GM12878 (cell line): ENCODE results near the gene REPIN1. TPM values are rescaled to one million over a fixed set of nuclear protein-coding genes. Genes with fewer than 3 reads are reported as not detected.

Experiments used
- ATAC-seq: fragments of 200-7000 bp; cut with Tn5 transposase; 3 replicates; pipeline ENCODE4 v1.9.1; 2020; ENCODE audit warnings: mild to moderate bottlenecking, moderate library complexity
- BruUV-seq: library from RNA; stranded (reverse); fragments of 400-500 nt; replicated peaks from 2 replicates; lab custom pipeline; 2021; lab: Mats Ljungman, UMichigan
- CTCF ChIA-PET: fragments of 300-600 bp; sonication (Branson Sonifier 250); formaldehyde crosslinking; extraction: SDS; loops from one replicate; lab custom pipeline; 2021; ENCODE audit warnings: inconsistent platforms; lab: Yijun Ruan, JAX
- POLR2A ChIA-PET: fragments of 350-600 bp; formaldehyde crosslinking; extraction: SDS; loops from one replicate; lab custom pipeline; 2021; ENCODE audit warnings: inconsistent platforms; lab: Charles Lee
- RAD21 ChIA-PET: fragments of 300-600 bp; sonication (Branson Sonifier 250); formaldehyde crosslinking; loops from one replicate; lab custom pipeline; 2023; ENCODE audit warnings: antibody characterized with exemption; ENCODE audit not compliant: unreplicated experiment; lab: Charles Lee
- SMC1A ChIA-PET: fragments of 300-600 bp; sonication (Branson Sonifier 250); formaldehyde crosslinking; loops from one replicate; lab custom pipeline; 2023; ENCODE audit not compliant: unreplicated experiment, uncharacterized antibody; lab: Charles Lee
- DNase-seq: peaks from one replicate; pipeline ENCODE4 v3.0.0-alpha.2; 2011; ENCODE audit warnings: low read depth, low spot score
- FAIRE-seq: peaks from 3 replicates; lab custom pipeline; 2011; peaks lifted over from hg19 to GRCh38; lab: Jason Lieb, UNC
- H2AFZ ChIP-seq: 2 replicates; pipeline ENCODE4 v1.6.0; 2011; ENCODE audit warnings: low read depth, low read length, control low read depth; ENCODE audit not compliant: control insufficient read depth
- H3K27ac ChIP-seq: 2 replicates; pipeline ENCODE4 v1.5.1; 2011; ENCODE audit warnings: control low read depth; ENCODE audit not compliant: control insufficient read depth, insufficient read depth
- H3K27me3 ChIP-seq, 2 experiments: replicated peaks in 1 of 2; 2 replicates each; pipeline versions ENCODE4 v1.6.0 to v1.6.1; 2011; ENCODE audit warnings: low read length in 1 of 2; ENCODE audit not compliant: control insufficient read depth in 2 of 2, insufficient read depth in 2 of 2
- H3K36me3 ChIP-seq, 2 experiments: 2 replicates each; pipeline ENCODE4 v1.5.1; 2011; ENCODE audit warnings: low read length in 1 of 2; ENCODE audit not compliant: control insufficient read depth in 2 of 2, insufficient read depth in 2 of 2
- H3K4me1 ChIP-seq: 2 replicates; pipeline ENCODE4 v1.6.1; 2011; ENCODE audit warnings: mild to moderate bottlenecking, low read length, moderate library complexity, mixed read lengths; ENCODE audit not compliant: control insufficient read depth, insufficient read depth
- H3K4me2 ChIP-seq: 2 replicates; pipeline ENCODE4 v1.6.0; 2011; ENCODE audit warnings: control low read depth; ENCODE audit not compliant: control insufficient read depth, insufficient read depth
- H3K4me3 ChIP-seq: fragments of 200-600 bp; sonication (generic); 2 replicates; pipeline ENCODE4 v1.5.1; 2016
- H3K79me2 ChIP-seq: 2 replicates; pipeline ENCODE4 v1.6.0; 2011; ENCODE audit warnings: low read length; ENCODE audit not compliant: control insufficient read depth, insufficient read depth
- H3K9ac ChIP-seq: 2 replicates; pipeline ENCODE4 v1.8.0; 2011; ENCODE audit warnings: low read length, control low read depth, mixed read lengths; ENCODE audit not compliant: control insufficient read depth, insufficient read depth
- H3K9me3 ChIP-seq: replicated peaks from 3 replicates; pipeline ENCODE4 v1.5.1; 2011; ENCODE audit warnings: mild to moderate bottlenecking, low read length; ENCODE audit not compliant: control insufficient read depth, insufficient read depth
- H4K20me1 ChIP-seq: 2 replicates; pipeline ENCODE4 v1.6.0; 2011; ENCODE audit not compliant: control insufficient read depth, insufficient read depth
- CHD4 ChIP-seq: fragments of 200-600 bp; sonication (generic); IDR thresholded peaks from 2 replicates; pipeline ENCODE4 v1.6.1; 2016; ENCODE audit warnings: mild to moderate bottlenecking
- HDGF ChIP-seq: fragments of 450-650 bp; IDR thresholded peaks from 2 replicates; pipeline ENCODE4 v1.6.1; 2016; ENCODE audit warnings: antibody characterized with exemption
- MYB ChIP-seq: fragments of 150-350 bp; IDR thresholded peaks from 2 replicates; pipeline ENCODE4 v1.6.1; 2014; ENCODE audit warnings: mild to moderate bottlenecking, low read depth, low read length, borderline replicate concordance
- POLR2AphosphoS2 ChIP-seq: IDR thresholded peaks from 2 replicates; pipeline ENCODE4 v1.6.1; 2011; ENCODE audit warnings: low read depth, mild to moderate bottlenecking, low read length, improper control_type of control experiment, moderate library complexity
- POU2F2 ChIP-seq: IDR thresholded peaks from 3 replicates; pipeline ENCODE4 v1.6.1; 2011; ENCODE audit warnings: low read depth, mild to moderate bottlenecking, low read length, borderline replicate concordance
- RB1 ChIP-seq: fragments of 450-650 bp; formaldehyde crosslinking; IDR thresholded peaks from 2 replicates; pipeline ENCODE4 v1.6.1; 2017; ENCODE audit warnings: mild to moderate bottlenecking, borderline replicate concordance
- ZNF207 ChIP-seq: fragments of 450-650 bp; IDR thresholded peaks from 2 replicates; pipeline ENCODE4 v1.6.1; 2014; ENCODE audit warnings: antibody characterized with exemption, mild to moderate bottlenecking, borderline replicate concordance
- ZNF24 ChIP-seq: fragments of 450-650 bp; IDR thresholded peaks from 2 replicates; pipeline ENCODE4 v1.6.1; 2017; ENCODE audit warnings: antibody characterized with exemption, mild to moderate bottlenecking
- WGBS: methylation state at CpG from one replicate; pipeline ENCODE4 v1.1.6; 2016; ENCODE audit warnings: low lambda C conversion rate; ENCODE audit not compliant: insufficient replicate concordance, insufficient coverage; ENCODE audit errors: missing lambda C conversion rate; 5-methylcytosine and 5-hydroxymethylcytosine counted together
- in situ Hi-C: fragments of 300-500 bp; cut with MboI; formaldehyde crosslinking; loops from 9 replicates; pipeline ENCODE4 v1.14.3; 2018; ENCODE audit warnings: mixed read lengths
- intact Hi-C: fragments of 100-400 bp; cut with micrococcal nuclease; formaldehyde crosslinking; loops from one replicate; pipeline ENCODE4 v1.14.2; 2022; ENCODE audit not compliant: unreplicated experiment
- polyA plus RNA-seq, 11 experiments: library from polyadenylated mRNA; depleted of rRNA in 4 of 11; unstranded in 6 of 11; stranded (reverse) in 5 of 11; fragments of >200 nt; fragmentation: Nextera tagmentation in 4 of 11; fragmentation: Illumina TruSeq in 1 of 11; extraction: Ambion mirVana in 4 of 11; extraction: Trizol in 1 of 11; gene quantifications; 1 replicate in 1 of 11; 2 replicates in 10 of 11; pipeline versions ENCODE4 v1.2.1 to v1.2.3, GENCODE V29; 2011 to 2016; ENCODE audit warnings: inconsistent platforms in 2 of 11, missing spikeins in 2 of 11, low read depth in 1 of 11
- total RNA-seq, 4 experiments: library from RNA; depleted of rRNA in 3 of 4; stranded (reverse); fragments of >200 nt in 3 of 4; fragmentation: Illumina TruSeq in 1 of 4; extraction: Trizol in 1 of 4; gene quantifications; 2 replicates each; pipeline versions ENCODE4 v1.2.1 to v1.2.3, GENCODE V29; 2013 to 2021
- TF ChIP-seq, protein P1 (sequence below): IDR thresholded peaks from 2 replicates; pipeline ENCODE4 v1.6.1; 2011; ENCODE audit warnings: low read depth, mild to moderate bottlenecking, low read length, moderate library complexity, borderline replicate concordance; ENCODE audit errors: extremely low read depth
- TF ChIP-seq, protein P2 (sequence below): fragments of 150-350 bp; IDR thresholded peaks from 2 replicates; pipeline ENCODE4 v1.6.1; 2016; ENCODE audit warnings: low read depth, low read length
- TF ChIP-seq, protein P3 (sequence below): IDR thresholded peaks from 2 replicates; pipeline ENCODE4 v1.6.1; 2012; ENCODE audit warnings: low read depth, low read length, improper control_type of control experiment
- TF ChIP-seq, protein P4 (sequence below): fragments of 450-650 bp; formaldehyde crosslinking; IDR thresholded peaks from 2 replicates; pipeline ENCODE4 v1.4.0; 2022; ENCODE audit warnings: mild to moderate bottlenecking, moderate library complexity
- TF ChIP-seq, protein P5 (sequence below): fragments of 150-350 bp; IDR thresholded peaks from 2 replicates; pipeline ENCODE4 v1.6.1; 2014; ENCODE audit warnings: mild to moderate bottlenecking, low read depth, low read length

REPIN1 gene
- total and polyA plus RNA-seq, 10 of the 15 experiments (the other 5 are each of a cell fraction or from before 2014, with no cell fraction given) = 5.1 to 172 (median 76.9) TPM

DNA sequence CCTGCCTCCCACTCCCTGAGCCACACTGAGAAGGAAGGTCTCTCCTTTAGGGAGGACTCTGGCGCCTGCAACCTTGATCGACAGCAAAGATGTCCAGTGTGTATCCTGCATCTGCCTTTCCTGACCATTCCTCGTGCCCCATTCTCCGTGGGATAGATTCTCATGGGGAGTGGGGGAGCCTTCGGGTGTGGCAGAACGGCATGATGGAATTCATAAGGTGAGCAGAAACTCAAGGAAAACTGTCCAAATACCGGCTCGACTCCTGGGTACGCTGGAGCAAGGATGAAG is 26.6 kb upstream of the REPIN1 start (continued):
- TF ChIP-seq, protein P1, sequence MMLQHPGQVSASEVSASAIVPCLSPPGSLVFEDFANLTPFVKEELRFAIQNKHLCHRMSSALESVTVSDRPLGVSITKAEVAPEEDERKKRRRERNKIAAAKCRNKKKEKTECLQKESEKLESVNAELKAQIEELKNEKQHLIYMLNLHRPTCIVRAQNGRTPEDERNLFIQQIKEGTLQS = no peak
- no peak for TF ChIP-seq MYB

DNA sequence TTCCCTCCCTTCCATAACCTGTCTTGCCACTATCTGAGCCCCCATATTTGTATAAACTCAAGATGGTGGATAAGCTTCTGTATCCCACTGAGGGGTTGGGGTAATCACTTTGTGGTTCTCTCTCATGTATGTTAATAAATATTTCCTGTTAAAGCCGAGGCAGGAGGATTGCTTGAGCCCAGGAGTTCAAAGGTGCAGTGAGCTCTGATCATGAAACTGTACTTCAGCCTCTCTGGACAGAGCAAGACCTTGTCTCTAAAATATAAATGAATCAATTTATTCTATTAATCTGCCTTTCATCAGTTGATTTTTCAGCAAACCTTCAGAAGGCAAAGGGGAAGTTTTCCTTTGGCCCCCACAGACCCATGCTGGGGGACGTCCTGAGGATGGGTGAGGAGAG is 25.4 kb upstream of the REPIN1 start:
- H3K4me1 ChIP-seq = peaks cover 8% of the 10 kb centered on the region
- no peak overlapping the region for H3K27ac ChIP-seq
- no peaks in the 10 kb centered on the region; a peak in 1 of 4 replicates for H3K36me3 ChIP-seq
- in situ Hi-C loops = no loop called here
- no TSS peak for BruUV-seq
- DNase-seq (no peak), ATAC-seq (no peak), FAIRE-seq (no peak)
- RAD21 ChIA-PET = no interaction called here
- H4K20me1 ChIP-seq = no peaks in the 10 kb centered on the region
- peaks cover 5% of the 10 kb centered on the region; the same call in 2 of the 3 replicates for H3K9me3 ChIP-seq
- H2AFZ ChIP-seq = no peak overlapping the region
- H3K4me2 ChIP-seq = no peak overlapping the region
- peaks cover 0 to 5% of the 10 kb centered on the region in 2 experiments; a peak in 3 of 4 replicates for H3K27me3 ChIP-seq
- intact Hi-C loops = no loop called here
- H3K79me2 ChIP-seq = no peaks in the 10 kb centered on the region
- SMC1A ChIA-PET = interaction anchor here (0.6 to 1.4 kb wide), 3 partner anchors 13 to 414 kb away, joined by 3 to 4 read pairs (median 3); no protein-coding TSS in a partner anchor
- H3K4me3 ChIP-seq = no peak overlapping the region
- no peak overlapping the region for H3K9ac ChIP-seq
- 3% methylated on average over 2 of the region's 2 CpGs for WGBS
- CTCF ChIA-PET = interaction anchor here (1.0 to 1.7 kb wide), 2 partner anchors 12 to 13 kb away, joined by 4 read pairs; no protein-coding TSS in a partner anchor
- POLR2A ChIA-PET = no interaction called here
- TF ChIP-seq, protein P2, sequence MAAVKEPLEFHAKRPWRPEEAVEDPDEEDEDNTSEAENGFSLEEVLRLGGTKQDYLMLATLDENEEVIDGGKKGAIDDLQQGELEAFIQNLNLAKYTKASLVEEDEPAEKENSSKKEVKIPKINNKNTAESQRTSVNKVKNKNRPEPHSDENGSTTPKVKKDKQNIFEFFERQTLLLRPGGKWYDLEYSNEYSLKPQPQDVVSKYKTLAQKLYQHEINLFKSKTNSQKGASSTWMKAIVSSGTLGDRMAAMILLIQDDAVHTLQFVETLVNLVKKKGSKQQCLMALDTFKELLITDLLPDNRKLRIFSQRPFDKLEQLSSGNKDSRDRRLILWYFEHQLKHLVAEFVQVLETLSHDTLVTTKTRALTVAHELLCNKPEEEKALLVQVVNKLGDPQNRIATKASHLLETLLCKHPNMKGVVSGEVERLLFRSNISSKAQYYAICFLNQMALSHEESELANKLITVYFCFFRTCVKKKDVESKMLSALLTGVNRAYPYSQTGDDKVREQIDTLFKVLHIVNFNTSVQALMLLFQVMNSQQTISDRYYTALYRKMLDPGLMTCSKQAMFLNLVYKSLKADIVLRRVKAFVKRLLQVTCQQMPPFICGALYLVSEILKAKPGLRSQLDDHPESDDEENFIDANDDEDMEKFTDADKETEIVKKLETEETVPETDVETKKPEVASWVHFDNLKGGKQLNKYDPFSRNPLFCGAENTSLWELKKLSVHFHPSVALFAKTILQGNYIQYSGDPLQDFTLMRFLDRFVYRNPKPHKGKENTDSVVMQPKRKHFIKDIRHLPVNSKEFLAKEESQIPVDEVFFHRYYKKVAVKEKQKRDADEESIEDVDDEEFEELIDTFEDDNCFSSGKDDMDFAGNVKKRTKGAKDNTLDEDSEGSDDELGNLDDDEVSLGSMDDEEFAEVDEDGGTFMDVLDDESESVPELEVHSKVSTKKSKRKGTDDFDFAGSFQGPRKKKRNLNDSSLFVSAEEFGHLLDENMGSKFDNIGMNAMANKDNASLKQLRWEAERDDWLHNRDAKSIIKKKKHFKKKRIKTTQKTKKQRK = no peak
- TF ChIP-seq CHD4 (no peak), POU2F2 (no peak), ZNF24 (no peak), RB1 (no peak), POLR2AphosphoS2 (no peak), HDGF (no peak), ZNF207 (no peak)
- TF ChIP-seq, protein P3, sequence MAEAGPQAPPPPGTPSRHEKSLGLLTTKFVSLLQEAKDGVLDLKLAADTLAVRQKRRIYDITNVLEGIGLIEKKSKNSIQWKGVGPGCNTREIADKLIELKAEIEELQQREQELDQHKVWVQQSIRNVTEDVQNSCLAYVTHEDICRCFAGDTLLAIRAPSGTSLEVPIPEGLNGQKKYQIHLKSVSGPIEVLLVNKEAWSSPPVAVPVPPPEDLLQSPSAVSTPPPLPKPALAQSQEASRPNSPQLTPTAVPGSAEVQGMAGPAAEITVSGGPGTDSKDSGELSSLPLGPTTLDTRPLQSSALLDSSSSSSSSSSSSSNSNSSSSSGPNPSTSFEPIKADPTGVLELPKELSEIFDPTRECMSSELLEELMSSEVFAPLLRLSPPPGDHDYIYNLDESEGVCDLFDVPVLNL = no peak
- TF ChIP-seq, protein P4, sequence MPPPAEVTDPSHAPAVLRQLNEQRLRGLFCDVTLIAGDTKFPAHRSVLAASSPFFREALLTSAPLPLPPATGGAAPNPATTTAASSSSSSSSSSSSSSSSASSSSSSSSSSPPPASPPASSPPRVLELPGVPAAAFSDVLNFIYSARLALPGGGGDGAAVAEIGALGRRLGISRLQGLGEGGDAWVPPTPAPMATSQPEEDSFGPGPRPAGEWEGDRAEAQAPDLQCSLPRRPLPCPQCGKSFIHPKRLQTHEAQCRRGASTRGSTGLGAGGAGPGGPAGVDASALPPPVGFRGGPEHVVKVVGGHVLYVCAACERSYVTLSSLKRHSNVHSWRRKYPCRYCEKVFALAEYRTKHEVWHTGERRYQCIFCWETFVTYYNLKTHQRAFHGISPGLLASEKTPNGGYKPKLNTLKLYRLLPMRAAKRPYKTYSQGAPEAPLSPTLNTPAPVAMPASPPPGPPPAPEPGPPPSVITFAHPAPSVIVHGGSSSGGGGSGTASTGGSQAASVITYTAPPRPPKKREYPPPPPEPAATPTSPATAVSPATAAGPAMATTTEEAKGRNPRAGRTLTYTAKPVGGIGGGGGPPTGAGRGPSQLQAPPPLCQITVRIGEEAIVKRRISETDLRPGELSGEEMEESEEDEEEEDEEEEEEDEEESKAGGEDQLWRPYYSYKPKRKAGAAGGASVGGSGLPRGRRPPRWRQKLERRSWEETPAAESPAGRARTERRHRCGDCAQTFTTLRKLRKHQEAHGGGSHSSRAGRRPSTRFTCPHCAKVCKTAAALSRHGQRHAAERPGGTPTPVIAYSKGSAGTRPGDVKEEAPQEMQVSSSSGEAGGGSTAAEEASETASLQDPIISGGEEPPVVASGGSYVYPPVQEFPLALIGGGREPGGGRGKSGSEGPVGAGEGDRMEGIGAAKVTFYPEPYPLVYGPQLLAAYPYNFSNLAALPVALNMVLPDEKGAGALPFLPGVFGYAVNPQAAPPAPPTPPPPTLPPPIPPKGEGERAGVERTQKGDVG (CRISPR knock-in tag) = no peak
- TF ChIP-seq, protein P5, sequence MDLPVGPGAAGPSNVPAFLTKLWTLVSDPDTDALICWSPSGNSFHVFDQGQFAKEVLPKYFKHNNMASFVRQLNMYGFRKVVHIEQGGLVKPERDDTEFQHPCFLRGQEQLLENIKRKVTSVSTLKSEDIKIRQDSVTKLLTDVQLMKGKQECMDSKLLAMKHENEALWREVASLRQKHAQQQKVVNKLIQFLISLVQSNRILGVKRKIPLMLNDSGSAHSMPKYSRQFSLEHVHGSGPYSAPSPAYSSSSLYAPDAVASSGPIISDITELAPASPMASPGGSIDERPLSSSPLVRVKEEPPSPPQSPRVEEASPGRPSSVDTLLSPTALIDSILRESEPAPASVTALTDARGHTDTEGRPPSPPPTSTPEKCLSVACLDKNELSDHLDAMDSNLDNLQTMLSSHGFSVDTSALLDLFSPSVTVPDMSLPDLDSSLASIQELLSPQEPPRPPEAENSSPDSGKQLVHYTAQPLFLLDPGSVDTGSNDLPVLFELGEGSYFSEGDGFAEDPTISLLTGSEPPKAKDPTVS = no peak
